AG04450 (cell line): ENCODE measurements around the gene GGN. TPM values are rescaled to one million over a fixed set of nuclear protein-coding genes. Genes with fewer than 3 reads are reported as not detected.
"Not testable (repeated sequence)": the region's sequence is repeated elsewhere in the genome, so short reads cannot be mapped to it uniquely, and the experiment has no call there.

Experiments
- CTCF ChIA-PET: fragments of 300-600, 350-600 bp; formaldehyde crosslinking; extraction: SDS; loops from one replicate; lab custom pipeline; 2022; ENCODE audit warnings: antibody characterized with exemption, inconsistent platforms; lab: Charles Lee
- POLR2A ChIA-PET: fragments of 350-600 bp; formaldehyde crosslinking; extraction: SDS; loops from one replicate; lab custom pipeline; 2021; ENCODE audit warnings: antibody characterized with exemption, inconsistent platforms; lab: Yijun Ruan, JAX
- DNase-seq: peaks from one replicate; pipeline ENCODE4 v3.0.0-alpha.2; 2011; ENCODE audit warnings: low read depth, low spot score
- H3K27ac ChIP-seq: one replicate; pipeline ENCODE4 v1.5.1; 2012; ENCODE audit warnings: low read depth, low read length, control low read depth
- H3K27me3 ChIP-seq: one replicate; pipeline ENCODE4 v1.6.0; 2012; ENCODE audit warnings: low read length; ENCODE audit not compliant: control insufficient read depth, insufficient read depth
- H3K4me3 ChIP-seq: 2 replicates; pipeline ENCODE4 v1.5.1; 2011; ENCODE audit warnings: mild to moderate bottlenecking, low read depth, low read length, control low read depth
- H3K9me3 ChIP-seq: 2 replicates; pipeline ENCODE4 v1.5.1; 2012; ENCODE audit warnings: low read length; ENCODE audit not compliant: control insufficient read depth, insufficient read depth
- polyA plus RNA-seq: library from polyadenylated mRNA; depleted of rRNA; stranded (reverse); fragments of >200 nt; gene quantifications from 2 replicates; pipeline ENCODE4 v1.2.3, GENCODE V29; 2011
- TF ChIP-seq, protein P1 (sequence below): IDR thresholded peaks from 2 replicates; pipeline ENCODE4 v1.5.1; 2011; ENCODE audit warnings: low read depth, low read length, control low read depth, inconsistent platforms

Gene GGN
- polyA plus RNA-seq, 1 experiment = 0.15 TPM

DNA sequence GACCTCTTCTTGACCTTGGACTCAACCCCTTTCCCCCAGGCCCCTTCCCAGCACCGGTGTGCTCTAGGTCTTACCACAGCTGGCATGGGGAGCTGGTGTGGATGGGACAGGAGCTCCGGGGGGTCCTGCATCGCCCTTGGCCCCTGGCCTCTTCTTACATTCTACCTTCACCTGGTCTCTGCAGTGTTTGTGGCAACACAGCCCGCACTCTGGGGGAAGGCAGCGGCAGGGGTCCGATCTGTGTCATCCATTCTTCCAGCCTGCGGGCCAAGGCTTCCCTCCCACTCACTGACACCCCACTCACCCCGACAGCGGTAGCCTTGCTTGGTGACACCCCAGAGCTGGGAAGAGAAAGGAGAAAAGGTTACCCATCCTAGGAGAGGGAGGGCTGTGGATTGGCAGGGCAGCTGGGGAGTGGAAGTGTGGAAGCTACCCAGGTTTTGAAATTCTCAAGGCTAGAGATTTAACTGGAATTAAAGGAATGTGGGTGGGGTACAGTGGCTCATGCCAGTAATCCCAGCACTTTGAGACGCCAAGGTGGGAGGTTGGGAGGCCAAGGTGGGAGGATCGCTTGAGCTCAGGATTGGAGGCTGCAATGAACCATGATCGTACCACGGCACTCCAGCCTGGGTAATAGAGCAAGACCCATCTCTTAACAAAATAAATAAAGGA lies 23.3 kb upstream of the GGN start:
- Histone ChIP-seq H3K27ac (no peak overlapping the region), H3K27me3 (no peaks in the 10 kb centered on the region), H3K4me3 (no peak overlapping the region), H3K9me3 (no peaks in the 10 kb centered on the region)
- no peak for DNase-seq
- POLR2A ChIA-PET = interaction anchor here (0.6 kb wide), 1 partner anchor 218 kb away, joined by 3 read pairs; no protein-coding TSS in a partner anchor
- CTCF ChIA-PET = interaction anchor here (0.6 to 1.5 kb wide), 2 partner anchors 8 to 522 kb away, joined by 3 to 6 read pairs; partner anchors contain the start of gene FAM98C
- TF ChIP-seq, protein P1, sequence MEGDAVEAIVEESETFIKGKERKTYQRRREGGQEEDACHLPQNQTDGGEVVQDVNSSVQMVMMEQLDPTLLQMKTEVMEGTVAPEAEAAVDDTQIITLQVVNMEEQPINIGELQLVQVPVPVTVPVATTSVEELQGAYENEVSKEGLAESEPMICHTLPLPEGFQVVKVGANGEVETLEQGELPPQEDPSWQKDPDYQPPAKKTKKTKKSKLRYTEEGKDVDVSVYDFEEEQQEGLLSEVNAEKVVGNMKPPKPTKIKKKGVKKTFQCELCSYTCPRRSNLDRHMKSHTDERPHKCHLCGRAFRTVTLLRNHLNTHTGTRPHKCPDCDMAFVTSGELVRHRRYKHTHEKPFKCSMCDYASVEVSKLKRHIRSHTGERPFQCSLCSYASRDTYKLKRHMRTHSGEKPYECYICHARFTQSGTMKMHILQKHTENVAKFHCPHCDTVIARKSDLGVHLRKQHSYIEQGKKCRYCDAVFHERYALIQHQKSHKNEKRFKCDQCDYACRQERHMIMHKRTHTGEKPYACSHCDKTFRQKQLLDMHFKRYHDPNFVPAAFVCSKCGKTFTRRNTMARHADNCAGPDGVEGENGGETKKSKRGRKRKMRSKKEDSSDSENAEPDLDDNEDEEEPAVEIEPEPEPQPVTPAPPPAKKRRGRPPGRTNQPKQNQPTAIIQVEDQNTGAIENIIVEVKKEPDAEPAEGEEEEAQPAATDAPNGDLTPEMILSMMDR = no peak

DNA sequence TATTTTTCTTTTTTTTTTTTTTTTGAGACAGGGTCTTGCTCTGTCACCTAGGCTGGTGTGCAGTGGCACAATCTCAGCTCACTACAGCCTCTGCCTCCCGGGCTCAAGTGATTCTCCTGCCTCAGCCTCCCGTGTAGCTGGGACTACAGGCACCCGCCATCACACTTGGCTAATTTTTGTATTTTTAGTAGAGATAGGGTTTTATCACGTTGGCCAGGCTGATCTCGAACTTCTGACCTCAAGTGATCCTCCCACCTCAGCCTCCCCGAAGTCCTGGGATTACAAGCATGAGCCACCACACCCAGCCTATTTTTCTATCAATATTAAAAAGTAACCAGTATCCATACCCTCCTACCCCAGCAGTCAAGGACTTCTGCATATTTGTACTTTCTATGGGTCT lies 22.6 kb upstream of the GGN start:
- H3K27me3 ChIP-seq, H3K9me3 ChIP-seq, DNase-seq, H3K27ac ChIP-seq, POLR2A ChIA-PET, H3K4me3 ChIP-seq: not testable (repeated sequence)
- CTCF ChIA-PET = interaction anchor here (1.5 kb wide), 1 partner anchor 8 kb away, joined by 6 read pairs; the partner anchor contains the start of gene FAM98C

GRCh38 chr19:38409631-38410133 lies 21.8 kb upstream of the GGN start:
- ChIA-PET POLR2A (no interaction called here), CTCF (no interaction called here)
- Histone ChIP-seq H3K4me3 (no peak overlapping the region), H3K27me3 (no peaks in the 10 kb centered on the region), H3K9me3 (no peaks in the 10 kb centered on the region), H3K27ac (no peak overlapping the region)
- TF ChIP-seq, protein P1 = no peak
- no peak for DNase-seq

DNA sequence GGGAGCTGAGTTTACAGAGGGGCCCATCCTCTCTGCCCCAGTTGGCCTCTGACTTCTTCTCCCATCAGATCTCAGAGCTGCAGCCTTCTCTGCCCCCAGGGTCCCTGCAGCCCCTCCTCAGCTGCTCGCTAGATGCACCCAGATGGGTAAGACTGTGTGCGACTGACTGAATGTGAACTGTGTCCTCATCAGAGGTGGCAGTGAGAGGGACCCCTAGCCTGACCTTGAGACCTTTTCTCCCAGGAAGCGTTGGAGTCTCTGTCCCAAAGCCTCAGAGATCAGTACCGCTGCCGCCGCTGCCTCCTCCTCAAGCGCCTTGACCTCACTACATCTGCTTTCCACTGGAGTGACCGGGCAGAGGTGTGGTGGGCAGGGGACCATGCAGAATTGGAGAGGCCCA lies 17.4 kb upstream of the GGN start:
- H3K4me3 ChIP-seq = no peak overlapping the region
- no peak overlapping the region for H3K27ac ChIP-seq
- POLR2A ChIA-PET = no interaction called here
- no peak for DNase-seq
- CTCF ChIA-PET = interaction anchor here (0.9 to 3.8 kb wide), 4 partner anchors 9 to 526 kb away, joined by 3 to 67 read pairs (median 22); partner anchors contain the start of genes MRPS12 and SARS2
- H3K27me3 ChIP-seq = no peaks in the 10 kb centered on the region
- TF ChIP-seq, protein P1 = no peak
- no peaks in the 10 kb centered on the region for H3K9me3 ChIP-seq

- ChIA-PET POLR2A (interaction anchor here (2.7 kb wide), 1 partner anchor 16 kb away, joined by 29 read pairs; the partner anchor contains the start of genes GGN and SPRED3), CTCF (interaction anchor here (0.9 to 3.8 kb wide), 5 partner anchors 9 to 526 kb away, joined by 3 to 67 read pairs (median 3); partner anchors contain the start of genes GGN, MRPS12 and SARS2)
- Histone ChIP-seq H3K4me3 (no peak overlapping the region), H3K9me3 (no peaks in the 10 kb centered on the region), H3K27me3 (no peaks in the 10 kb centered on the region), H3K27ac (no peak overlapping the region)
- no peak for DNase-seq
- TF ChIP-seq, protein P1 = no peak
Observed at GRCh38 chr19:38404858-38405257, 17.0 kb upstream of the GGN start.
